RWPE1 (cell line): ENCODE data around the gene FNDC11.
A peak's percentile ranks its signal among the peaks of the same experiment; 100 is the strongest.

ENCODE experiments used
- CTCF ChIA-PET: fragments of 350-600 bp; sonication (Branson Sonifier 250); formaldehyde crosslinking; extraction: SDS; loops from one replicate; lab custom pipeline; 2021; lab: Yijun Ruan, JAX
- POLR2A ChIA-PET: fragments of 400-600 bp; formaldehyde crosslinking; extraction: SDS; loops from one replicate; lab custom pipeline; 2020; ENCODE audit warnings: antibody characterized with exemption; ENCODE audit not compliant: low non-redundant PET; lab: Yijun Ruan, JAX
- DNase-seq: peaks from one replicate; pipeline ENCODE4 v3.0.0; 2012; ENCODE audit warnings: low spot score
- H3K27ac ChIP-seq: fragments of 450-650 bp; 2 replicates; pipeline ENCODE4 v1.5.1; 2017
- TF ChIP-seq, protein P1 (sequence below): fragments of 450-650 bp; conservative IDR thresholded peaks from 2 replicates; pipeline ENCODE4 v1.5.1; 2017; ENCODE audit warnings: low read depth, mild to moderate bottlenecking

FNDC11 gene

DNA sequence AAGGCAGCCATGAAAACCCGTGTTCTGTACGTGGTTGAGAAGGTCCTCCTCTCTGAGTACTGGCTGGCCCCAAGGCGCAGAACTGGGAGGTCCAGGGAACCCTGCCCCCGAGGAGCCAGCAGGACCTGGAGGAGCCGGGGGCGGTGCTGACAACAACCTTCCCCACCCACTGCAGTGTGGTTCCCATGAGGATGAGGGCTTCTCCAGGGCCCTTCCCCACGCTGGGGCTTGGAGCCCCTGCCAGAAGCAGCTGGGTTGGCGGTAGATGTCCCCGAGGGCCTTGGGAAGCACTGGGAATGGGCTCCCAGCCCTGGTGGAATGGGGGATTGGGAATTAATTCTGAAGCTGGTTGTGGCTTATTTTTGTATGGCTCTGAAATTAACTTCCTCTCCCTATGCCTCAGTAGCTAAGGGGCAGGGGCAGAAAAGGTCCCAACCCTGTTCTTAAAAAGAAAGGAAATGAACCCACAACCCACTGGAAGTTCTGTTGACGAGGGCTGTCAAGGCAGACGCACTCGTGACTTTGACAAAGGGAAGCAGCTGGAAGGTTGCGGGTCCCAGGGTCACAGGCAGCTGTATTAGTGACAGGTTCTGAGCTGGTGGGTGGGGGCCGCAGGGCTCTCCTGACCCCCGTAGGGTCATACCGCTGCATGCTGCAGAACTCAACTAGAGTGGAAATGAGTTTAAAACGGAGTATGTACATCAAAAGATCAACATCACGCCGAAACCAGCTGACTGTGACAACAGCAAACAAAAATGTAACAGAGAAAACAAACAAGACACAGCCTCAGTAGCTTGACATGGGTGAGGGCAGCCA lies 34.0 kb downstream of the FNDC11 start:
- no peak for DNase-seq
- POLR2A ChIA-PET, result interaction anchor here (0.6 kb wide), 1 partner anchor 46 kb away, joined by 4 read pairs; no protein-coding TSS in a partner anchor
- TF ChIP-seq, protein P1, sequence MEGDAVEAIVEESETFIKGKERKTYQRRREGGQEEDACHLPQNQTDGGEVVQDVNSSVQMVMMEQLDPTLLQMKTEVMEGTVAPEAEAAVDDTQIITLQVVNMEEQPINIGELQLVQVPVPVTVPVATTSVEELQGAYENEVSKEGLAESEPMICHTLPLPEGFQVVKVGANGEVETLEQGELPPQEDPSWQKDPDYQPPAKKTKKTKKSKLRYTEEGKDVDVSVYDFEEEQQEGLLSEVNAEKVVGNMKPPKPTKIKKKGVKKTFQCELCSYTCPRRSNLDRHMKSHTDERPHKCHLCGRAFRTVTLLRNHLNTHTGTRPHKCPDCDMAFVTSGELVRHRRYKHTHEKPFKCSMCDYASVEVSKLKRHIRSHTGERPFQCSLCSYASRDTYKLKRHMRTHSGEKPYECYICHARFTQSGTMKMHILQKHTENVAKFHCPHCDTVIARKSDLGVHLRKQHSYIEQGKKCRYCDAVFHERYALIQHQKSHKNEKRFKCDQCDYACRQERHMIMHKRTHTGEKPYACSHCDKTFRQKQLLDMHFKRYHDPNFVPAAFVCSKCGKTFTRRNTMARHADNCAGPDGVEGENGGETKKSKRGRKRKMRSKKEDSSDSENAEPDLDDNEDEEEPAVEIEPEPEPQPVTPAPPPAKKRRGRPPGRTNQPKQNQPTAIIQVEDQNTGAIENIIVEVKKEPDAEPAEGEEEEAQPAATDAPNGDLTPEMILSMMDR, result no peak
- CTCF ChIA-PET, result interaction anchor here (0.6 to 1.2 kb wide), 3 partner anchors 15 to 393 kb away, joined by 3 to 7 read pairs (median 3); partner anchors contain the start of gene HELZ2
- peak overlapping the region; percentile 19 for H3K27ac ChIP-seq

DNA sequence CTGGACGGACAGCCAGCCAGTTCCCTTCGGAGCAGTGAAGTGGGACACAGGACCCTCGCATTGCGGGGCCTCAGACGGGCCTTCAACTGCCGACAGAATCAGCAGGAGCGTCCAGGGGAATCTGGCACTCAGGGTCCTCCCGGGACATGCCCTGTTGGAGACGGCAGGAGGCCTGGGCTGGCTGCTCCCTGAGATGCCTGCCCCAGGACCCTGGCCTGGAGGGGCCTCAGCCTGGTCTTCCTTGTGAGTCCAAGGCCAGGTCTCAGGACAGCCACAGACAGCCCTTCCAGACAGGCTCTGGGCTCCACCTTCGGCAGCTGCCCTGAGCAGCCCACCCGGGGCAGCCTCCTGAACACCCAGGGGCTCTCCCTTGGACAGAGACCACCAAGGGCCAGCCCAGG lies 34.7 kb downstream of the FNDC11 start:
- CTCF ChIA-PET, result interaction anchor here (1.2 kb wide), 1 partner anchor 50 kb away, joined by 3 read pairs; no protein-coding TSS in a partner anchor
- TF ChIP-seq, protein P1, result no peak
- H3K27ac ChIP-seq, result peak overlapping the region; percentile 19

DNA sequence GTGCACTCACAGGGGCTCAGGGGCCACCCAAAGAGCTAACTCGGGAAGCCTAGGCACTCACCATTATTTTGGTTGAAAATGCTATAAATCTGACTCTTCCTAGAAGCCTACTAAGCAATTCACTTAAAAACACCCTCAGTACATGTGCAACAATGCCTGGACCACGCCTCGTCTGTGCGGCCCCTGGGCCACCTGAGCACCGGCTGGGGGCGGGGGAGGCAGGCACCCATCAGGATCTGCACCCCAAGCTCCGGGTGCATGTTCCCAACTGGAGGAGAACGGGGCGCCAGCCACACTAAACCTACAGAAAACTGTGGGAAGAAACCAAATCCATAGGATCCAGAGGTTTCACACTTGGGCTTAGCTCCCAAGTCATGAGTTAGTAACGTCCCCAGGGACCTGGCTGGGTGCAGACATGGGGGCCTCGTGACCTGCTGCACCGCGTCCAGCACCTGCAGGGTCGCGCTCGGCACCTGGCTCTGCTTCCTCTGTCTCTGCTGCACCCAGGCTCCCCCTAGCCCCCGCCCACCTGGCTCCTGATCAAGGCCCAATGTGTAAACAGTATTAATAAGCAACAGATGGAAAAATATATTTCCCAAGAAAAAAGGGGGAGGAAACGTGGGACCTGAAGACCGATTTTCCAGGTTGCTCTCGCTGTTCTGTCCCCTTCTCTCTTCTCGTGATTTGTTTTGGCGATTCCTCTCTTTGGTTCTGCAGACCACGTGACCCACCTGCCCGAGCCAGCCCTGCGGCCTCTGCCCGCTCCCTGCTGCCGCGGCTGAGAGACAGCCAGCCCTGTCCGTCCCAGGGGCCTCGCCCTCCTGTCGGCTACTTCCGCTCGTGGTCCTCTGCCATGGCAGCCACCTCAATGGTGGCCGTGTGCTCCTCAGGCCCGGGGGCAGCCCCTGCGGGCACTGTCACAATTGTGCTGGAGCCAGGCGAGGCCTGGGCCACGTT lies 35.6 kb downstream of the FNDC11 start:
- CTCF ChIA-PET, result interaction anchor here (0.6 to 1.0 kb wide), 2 partner anchors 8 to 52 kb away, joined by 4 read pairs; partner anchors contain the start of gene PTK6
- TF ChIP-seq, protein P1, result no peak
- peak overlapping the region; percentile 19 for H3K27ac ChIP-seq
- no peak for DNase-seq
- POLR2A ChIA-PET, result no interaction called here

More for the DNA sequence above, 34.7 kb downstream of the FNDC11 start:
- POLR2A ChIA-PET, result no interaction called here
- no peak for DNase-seq

DNA sequence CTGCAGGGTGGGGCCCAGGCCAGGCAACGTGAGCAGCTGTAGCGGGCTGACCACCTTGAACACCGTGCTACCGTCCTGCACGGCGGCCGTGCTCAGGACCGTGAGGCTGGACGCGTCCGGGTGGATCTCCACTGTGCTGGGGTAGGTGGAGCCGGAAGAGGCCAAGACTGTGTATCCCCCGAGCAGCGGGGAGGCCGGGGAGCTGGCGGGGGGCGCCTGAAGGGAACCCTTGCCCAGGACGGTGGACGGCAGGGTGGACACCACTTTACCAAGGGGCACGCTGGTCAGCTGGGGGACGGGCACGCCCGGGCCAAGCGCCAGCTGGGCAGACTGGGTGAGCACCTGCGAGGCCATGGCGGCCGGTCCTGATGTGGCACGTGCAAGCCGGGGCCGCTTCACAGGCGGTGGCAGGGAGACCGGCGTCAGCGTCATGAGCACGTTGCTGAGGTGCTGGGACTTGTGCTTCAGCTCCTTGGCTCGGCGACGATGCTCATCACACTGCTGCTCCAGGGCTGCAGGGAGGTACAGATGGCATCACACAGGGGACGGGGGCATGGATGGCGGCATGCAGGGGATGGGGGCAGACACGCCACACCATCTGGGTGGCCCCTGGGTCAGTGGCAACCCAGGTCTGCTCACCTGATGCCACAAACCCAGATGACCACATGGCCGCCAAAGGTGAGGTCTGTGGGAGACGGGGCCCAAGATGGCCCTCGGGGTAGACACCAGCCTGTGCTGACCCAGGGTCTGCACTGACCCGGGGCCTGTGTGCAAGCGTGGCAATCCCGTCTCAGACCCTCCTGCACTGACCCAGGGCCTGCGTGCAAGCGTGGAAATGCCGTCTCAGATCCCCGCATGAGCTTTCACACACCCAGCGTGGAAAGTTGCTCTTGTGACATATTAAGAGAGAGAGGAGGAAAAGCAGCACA lies 36.5 kb downstream of the FNDC11 start:
- TF ChIP-seq, protein P1, result no peak
- ChIA-PET CTCF (interaction anchor here (0.7 to 1.0 kb wide), 2 partner anchors 52 to 53 kb away, joined by 3 to 4 read pairs; partner anchors contain the start of gene PTK6), POLR2A (no interaction called here)
- peak overlapping the region; percentile 19 for H3K27ac ChIP-seq
- no peak for DNase-seq

DNA sequence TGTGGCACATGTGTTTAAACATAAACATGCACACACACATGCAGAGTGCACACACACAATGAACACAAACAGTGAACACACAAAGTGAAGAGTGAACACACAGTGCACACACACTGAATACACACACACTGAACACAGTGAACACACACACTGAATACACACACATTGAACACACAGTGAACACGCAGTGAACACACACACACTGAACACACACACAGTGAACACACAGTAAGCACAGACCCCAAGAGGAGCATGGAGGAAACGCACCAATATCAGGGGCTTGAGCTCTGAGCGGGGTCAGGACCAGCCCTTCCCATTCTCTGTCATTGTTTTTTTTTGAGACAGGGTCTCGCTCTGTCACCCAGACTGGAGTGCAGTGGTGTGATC lies 37.2 kb downstream of the FNDC11 start:
- DNase-seq, result no peak
- ChIA-PET POLR2A (no interaction called here), CTCF (no interaction called here)
- H3K27ac ChIP-seq, result no peak overlapping the region
- TF ChIP-seq, protein P1, result no peak
